Calu3 (cell line): ENCODE data around the gene CLDN19. TPM values are rescaled to one million over a fixed set of nuclear protein-coding genes. Genes with fewer than 3 reads are reported as not detected.

Experiments
- BruUV-seq: library from RNA; stranded (reverse); fragments of 400-500 nt; replicated peaks from 2 replicates; lab custom pipeline; 2021; lab: Mats Ljungman, UMichigan
- CTCF ChIA-PET: fragments of 300-600 bp; sonication (Branson Sonifier 250); formaldehyde crosslinking; loops from one replicate; lab custom pipeline; 2022; ENCODE audit warnings: antibody characterized with exemption; lab: Charles Lee
- DNase-seq: peaks from one replicate; pipeline ENCODE4 v3.0.0; 2022
- H3K27ac Mint-ChIP-seq: one replicate; pipeline ENCODE4 v1.8.0; 2022; ENCODE audit warnings: mixed read lengths; ENCODE audit not compliant: unreplicated experiment
- H3K27me3 Mint-ChIP-seq: one replicate; pipeline ENCODE4 v1.8.0; 2022; ENCODE audit warnings: mixed read lengths; ENCODE audit not compliant: unreplicated experiment
- H3K36me3 Mint-ChIP-seq: one replicate; pipeline ENCODE4 v1.8.0; 2022; ENCODE audit warnings: mild to moderate bottlenecking, moderate library complexity, mixed read lengths; ENCODE audit not compliant: insufficient read depth, unreplicated experiment
- H3K4me1 Mint-ChIP-seq: one replicate; pipeline ENCODE4 v1.8.0; 2022; ENCODE audit warnings: mild to moderate bottlenecking, low read depth, mixed read lengths; ENCODE audit not compliant: unreplicated experiment
- H3K4me3 Mint-ChIP-seq: one replicate; pipeline ENCODE4 v1.8.0; 2022; ENCODE audit warnings: mild to moderate bottlenecking, low read depth, moderate library complexity, mixed read lengths; ENCODE audit not compliant: unreplicated experiment
- H3K9me3 Mint-ChIP-seq: one replicate; pipeline ENCODE4 v1.8.0; 2022; ENCODE audit warnings: low read depth, mixed read lengths; ENCODE audit not compliant: unreplicated experiment
- CTCF ChIP-seq: fragments of 200-600 bp; IDR thresholded peaks from one replicate; pipeline ENCODE4 v1.8.0; 2022; ENCODE audit warnings: antibody characterized with exemption; ENCODE audit not compliant: unreplicated experiment
- intact Hi-C: fragments of 100-400 bp; cut with micrococcal nuclease; formaldehyde crosslinking; loops from one replicate; pipeline ENCODE4 v1.10.0; 2022; ENCODE audit not compliant: unreplicated experiment
- total RNA-seq: library from RNA; stranded (reverse); gene quantifications from 2 replicates; pipeline ENCODE4 v1.2.3, GENCODE V29; 2022

Gene CLDN19
- total RNA-seq, 1 experiment from 2014 or later: not detected

GRCh38 chr1:42759114-42759513, 19.1 kb upstream of the CLDN19 start:
- CTCF ChIA-PET: no interaction called here
- Mint-ChIP-seq H3K27ac (no peak overlapping the region), H3K36me3 (peaks cover 6% of the 10 kb centered on the region), H3K9me3 (no peaks in the 10 kb centered on the region), H3K4me1 (no peaks in the 10 kb centered on the region), H3K4me3 (no peak overlapping the region), H3K27me3 (no peaks in the 10 kb centered on the region)
- no peak for DNase-seq
- TF ChIP-seq CTCF: no peak
- intact Hi-C loops: no loop called here
- no TSS peak for BruUV-seq

- BruUV-seq: no TSS peak
- H3K27ac Mint-ChIP-seq: no peak overlapping the region
- H3K27me3 Mint-ChIP-seq: no peaks in the 10 kb centered on the region
- no peak overlapping the region for H3K4me3 Mint-ChIP-seq
- intact Hi-C loops: no loop called here
- CTCF ChIA-PET: no interaction called here
- no peaks in the 10 kb centered on the region for H3K4me1 Mint-ChIP-seq
- DNase-seq: no peak
- H3K36me3 Mint-ChIP-seq: peaks cover 6% of the 10 kb centered on the region
- H3K9me3 Mint-ChIP-seq: no peaks in the 10 kb centered on the region
- no peak for TF ChIP-seq CTCF
These were observed 18.6 kb upstream of the CLDN19 start for GRCh38 chr1:42758641-42759040.

- H3K27ac Mint-ChIP-seq: no peak overlapping the region
- no peak overlapping the region for H3K4me3 Mint-ChIP-seq
- H3K27me3 Mint-ChIP-seq: no peaks in the 10 kb centered on the region
- no peaks in the 10 kb centered on the region for H3K4me1 Mint-ChIP-seq
- intact Hi-C loops: no loop called here
- BruUV-seq: no TSS peak
- no peaks in the 10 kb centered on the region for H3K9me3 Mint-ChIP-seq
- no peak for TF ChIP-seq CTCF
- CTCF ChIA-PET: no interaction called here
- DNase-seq: no peak
- peaks cover 6% of the 10 kb centered on the region for H3K36me3 Mint-ChIP-seq
These were observed 17.8 kb upstream of the CLDN19 start for GRCh38 chr1:42757892-42758275.

GRCh38 chr1:42756956-42757891, 17.2 kb upstream of the CLDN19 start:
- no peaks in the 10 kb centered on the region for H3K27me3 Mint-ChIP-seq
- BruUV-seq: no TSS peak
- H3K9me3 Mint-ChIP-seq: no peaks in the 10 kb centered on the region
- TF ChIP-seq CTCF: peak; percentile 66
- H3K27ac Mint-ChIP-seq: no peak overlapping the region
- intact Hi-C loops: no loop called here
- H3K36me3 Mint-ChIP-seq: peaks cover 8% of the 10 kb centered on the region
- peak; percentile 33 for DNase-seq
- CTCF ChIA-PET: interaction anchor here (0.9 to 1.0 kb wide), 2 partner anchors 9 to 179 kb away, joined by 3 read pairs; no protein-coding TSS in a partner anchor
- H3K4me1 Mint-ChIP-seq: no peaks in the 10 kb centered on the region
- no peak overlapping the region for H3K4me3 Mint-ChIP-seq
